ENCODE data around the gene DGKZ.

Gene DGKZ

GRCh38 chr11:46407635-46408034 lies 60.4 kb downstream of the DGKZ start:
- no peaks in the 10 kb centered on the region for H3K27me3 Mint-ChIP-seq
- no peaks in the 10 kb centered on the region for H3K4me1 Mint-ChIP-seq
- no peak overlapping the region for H3K4me3 Mint-ChIP-seq
- H3K36me3 Mint-ChIP-seq: peaks cover 17% of the 10 kb centered on the region
- H3K9me3 Mint-ChIP-seq: no peaks in the 10 kb centered on the region
- no peak overlapping the region for H3K27ac Mint-ChIP-seq

- Mint-ChIP-seq H3K27me3 (no peaks in the 10 kb centered on the region), H3K4me3 (no peak overlapping the region), H3K27ac (no peak overlapping the region), H3K36me3 (peaks cover 15% of the 10 kb centered on the region), H3K9me3 (no peaks in the 10 kb centered on the region), H3K4me1 (no peaks in the 10 kb centered on the region)
These were observed 61.2 kb downstream of the DGKZ start for GRCh38 chr11:46408407-46408986.

GRCh38 chr11:46410021-46410420 lies 62.8 kb downstream of the DGKZ start:
- H3K27me3 Mint-ChIP-seq: no peaks in the 10 kb centered on the region
- peaks cover 12% of the 10 kb centered on the region for H3K4me1 Mint-ChIP-seq
- peaks cover 15% of the 10 kb centered on the region for H3K36me3 Mint-ChIP-seq
- H3K4me3 Mint-ChIP-seq: no peak overlapping the region
- H3K9me3 Mint-ChIP-seq: no peaks in the 10 kb centered on the region
- no peak overlapping the region for H3K27ac Mint-ChIP-seq

GRCh38 chr11:46413760-46414465 lies 66.7 kb downstream of the DGKZ start:
- Mint-ChIP-seq H3K4me3 (no peak overlapping the region), H3K9me3 (no peaks in the 10 kb centered on the region), H3K27me3 (no peaks in the 10 kb centered on the region), H3K27ac (no peak overlapping the region), H3K4me1 (peaks cover 23% of the 10 kb centered on the region), H3K36me3 (peaks cover 12% of the 10 kb centered on the region)

- Mint-ChIP-seq H3K27me3 (no peaks in the 10 kb centered on the region), H3K36me3 (peaks cover 12% of the 10 kb centered on the region), H3K4me1 (peaks cover 23% of the 10 kb centered on the region), H3K27ac (no peak overlapping the region), H3K9me3 (no peaks in the 10 kb centered on the region), H3K4me3 (no peak overlapping the region)
These were observed 67.2 kb downstream of the DGKZ start for GRCh38 chr11:46414466-46414796.

- Mint-ChIP-seq H3K27ac (no peak overlapping the region), H3K27me3 (no peaks in the 10 kb centered on the region), H3K9me3 (no peaks in the 10 kb centered on the region), H3K4me3 (no peak overlapping the region), H3K36me3 (peaks cover 11% of the 10 kb centered on the region), H3K4me1 (peaks cover 23% of the 10 kb centered on the region)
These were observed 67.6 kb downstream of the DGKZ start for GRCh38 chr11:46414879-46415278.

GRCh38 chr11:46417711-46418110 lies 70.4 kb downstream of the DGKZ start:
- H3K4me1 Mint-ChIP-seq: peaks cover 23% of the 10 kb centered on the region
- H3K27ac Mint-ChIP-seq: no peak overlapping the region
- H3K27me3 Mint-ChIP-seq: no peaks in the 10 kb centered on the region
- H3K4me3 Mint-ChIP-seq: no peak overlapping the region
- H3K9me3 Mint-ChIP-seq: no peaks in the 10 kb centered on the region
- peaks cover 17% of the 10 kb centered on the region for H3K36me3 Mint-ChIP-seq

- Mint-ChIP-seq H3K4me3 (no peak overlapping the region), H3K4me1 (peaks cover 23% of the 10 kb centered on the region), H3K36me3 (peaks cover 20% of the 10 kb centered on the region), H3K9me3 (no peaks in the 10 kb centered on the region), H3K27me3 (no peaks in the 10 kb centered on the region), H3K27ac (no peak overlapping the region)
These were observed 71.5 kb downstream of the DGKZ start for GRCh38 chr11:46418751-46419150.

- Mint-ChIP-seq H3K4me1 (peaks cover 6% of the 10 kb centered on the region), H3K27me3 (no peaks in the 10 kb centered on the region), H3K36me3 (peaks cover 15% of the 10 kb centered on the region), H3K27ac (no peak overlapping the region), H3K4me3 (no peak overlapping the region), H3K9me3 (no peaks in the 10 kb centered on the region)
These were observed 73.2 kb downstream of the DGKZ start for GRCh38 chr11:46420513-46420912.

- Mint-ChIP-seq H3K27ac (no peak overlapping the region), H3K36me3 (peaks cover 12% of the 10 kb centered on the region), H3K9me3 (no peaks in the 10 kb centered on the region), H3K4me3 (no peak overlapping the region), H3K27me3 (no peaks in the 10 kb centered on the region), H3K4me1 (no peaks in the 10 kb centered on the region)
These were observed 74.1 kb downstream of the DGKZ start for GRCh38 chr11:46421257-46421880.

- no peak overlapping the region for H3K27ac Mint-ChIP-seq
- no peak overlapping the region for H3K4me3 Mint-ChIP-seq
- no peaks in the 10 kb centered on the region for H3K4me1 Mint-ChIP-seq
- no peaks in the 10 kb centered on the region for H3K9me3 Mint-ChIP-seq
- H3K36me3 Mint-ChIP-seq: peaks cover 21% of the 10 kb centered on the region
- no peaks in the 10 kb centered on the region for H3K27me3 Mint-ChIP-seq
These were observed 75.3 kb downstream of the DGKZ start for GRCh38 chr11:46422588-46422987.

- no peaks in the 10 kb centered on the region for H3K27me3 Mint-ChIP-seq
- H3K4me1 Mint-ChIP-seq: no peaks in the 10 kb centered on the region
- no peak overlapping the region for H3K4me3 Mint-ChIP-seq
- no peak overlapping the region for H3K27ac Mint-ChIP-seq
- peaks cover 24% of the 10 kb centered on the region for H3K36me3 Mint-ChIP-seq
- no peaks in the 10 kb centered on the region for H3K9me3 Mint-ChIP-seq
These were observed 79.1 kb downstream of the DGKZ start for GRCh38 chr11:46426233-46426991.

- Mint-ChIP-seq H3K36me3 (peaks cover 24% of the 10 kb centered on the region), H3K27me3 (no peaks in the 10 kb centered on the region), H3K27ac (no peak overlapping the region), H3K4me3 (no peak overlapping the region), H3K4me1 (no peaks in the 10 kb centered on the region), H3K9me3 (no peaks in the 10 kb centered on the region)
These were observed 80.1 kb downstream of the DGKZ start for GRCh38 chr11:46427364-46427763.

GRCh38 chr11:46429717-46430116 lies 82.5 kb downstream of the DGKZ start:
- H3K36me3 Mint-ChIP-seq: peaks cover 25% of the 10 kb centered on the region
- no peaks in the 10 kb centered on the region for H3K4me1 Mint-ChIP-seq
- no peak overlapping the region for H3K4me3 Mint-ChIP-seq
- H3K27me3 Mint-ChIP-seq: no peaks in the 10 kb centered on the region
- no peaks in the 10 kb centered on the region for H3K9me3 Mint-ChIP-seq
- no peak overlapping the region for H3K27ac Mint-ChIP-seq

Measured in activated naive CD4-positive, alpha-beta T cell treated with anti-CD3 and anti-CD28 coated beads, Interleukin-2, amount 50 U/mL, for 24 hours (primary cell).